ENCODE data around the gene OSBPL2. TPM values are rescaled to one million over a fixed set of nuclear protein-coding genes. Genes with fewer than 3 reads are reported as not detected.

OSBPL2 gene
- total and polyA plus RNA-seq, 4 donors = 9.9 to 19.7 (median 12.3) TPM

DNA sequence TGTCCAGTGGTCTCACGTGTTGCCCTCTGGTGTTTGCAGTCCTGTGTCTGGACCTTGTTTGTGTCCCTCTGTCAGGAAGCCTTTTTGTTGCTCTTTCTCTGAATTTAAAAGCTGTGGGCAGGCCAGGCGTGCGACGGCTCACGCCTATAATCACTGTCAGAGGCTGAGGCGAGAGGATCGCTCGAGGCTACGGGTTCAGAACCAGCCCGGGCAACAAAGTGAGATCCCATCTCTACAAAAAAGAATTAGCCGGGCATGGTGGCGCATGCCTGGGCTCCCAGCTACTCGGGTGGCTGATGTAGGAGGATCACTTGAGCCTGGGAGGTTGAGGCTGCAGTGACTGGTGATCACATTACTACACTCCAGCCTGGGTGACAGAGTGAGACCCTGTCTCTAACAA lies 28.5 kb downstream of the OSBPL2 start:
- Histone ChIP-seq H3K4me3 (ENCODE audit: low read depth in 1 of 3, low read length in 3 of 3) (no peak overlapping the region), H3K36me3 (ENCODE audit: control insufficient read depth in 4 of 4, insufficient read depth in 3 of 4, low read depth in 1 of 4, low read length in 3 of 4) (peaks cover 2 to 38% (median 17%) of the 10 kb centered on the region in 4 donors), H3K27ac (ENCODE audit: low read depth in 1 of 2, low read length in 2 of 2) (no peak overlapping the region), H3K9me3 (ENCODE audit: control insufficient read depth in 4 of 4, low read length in 3 of 4) (no peaks in the 10 kb centered on the region), H3K27me3 (ENCODE audit: control insufficient read depth in 4 of 4, insufficient read depth in 4 of 4, low read length in 3 of 4) (no peaks in the 10 kb centered on the region), H3K4me1 (ENCODE audit: control insufficient read depth in 4 of 4, insufficient read depth in 4 of 4, low read length in 3 of 4) (peaks cover 0 to 6% (median 0%) of the 10 kb centered on the region in 4 donors), H3K9ac (ENCODE audit: low read depth in 1 of 2, low read length in 2 of 2) (no peak overlapping the region)
- TF ChIP-seq, protein P1, sequence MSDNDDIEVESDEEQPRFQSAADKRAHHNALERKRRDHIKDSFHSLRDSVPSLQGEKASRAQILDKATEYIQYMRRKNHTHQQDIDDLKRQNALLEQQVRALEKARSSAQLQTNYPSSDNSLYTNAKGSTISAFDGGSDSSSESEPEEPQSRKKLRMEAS (IDR thresholded peaks at IDR 0.05) = no peak
- TF ChIP-seq FOXA2 (IDR thresholded peaks at IDR 0.05) (no peak), HNF4A (conservative IDR thresholded peaks at IDR 0.05) (no peak)
- WGBS = 96% methylated on average over 13 of the region's 13 CpGs
- no peak for DNase-seq (ENCODE audit: low spot score)

DNA sequence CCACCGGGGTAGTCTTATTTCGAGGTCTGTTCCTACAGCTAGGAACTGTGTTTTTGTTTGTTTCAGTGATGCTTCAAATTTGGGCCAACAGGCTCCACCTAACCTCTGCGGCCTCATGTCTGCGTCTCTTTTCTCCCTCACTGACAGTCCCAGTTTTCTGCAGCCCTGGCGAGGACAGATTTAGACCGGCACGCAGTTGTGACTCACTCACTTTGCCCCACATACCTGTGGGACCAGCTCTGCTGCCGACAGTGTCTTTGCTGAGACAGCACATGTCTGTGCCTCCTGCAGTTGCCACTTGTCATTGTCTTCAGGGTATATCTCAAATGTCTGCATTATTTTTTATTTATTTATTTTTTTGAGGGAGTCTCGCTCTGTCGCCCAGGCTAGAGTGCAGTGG lies 29.2 kb downstream of the OSBPL2 start:
- DNase-seq (ENCODE audit: low spot score) = no peak
- peaks cover 6 to 38% (median 22%) of the 10 kb centered on the region in 4 donors for H3K36me3 ChIP-seq (ENCODE audit: control insufficient read depth in 4 of 4, insufficient read depth in 3 of 4, low read depth in 1 of 4, low read length in 3 of 4)
- peaks cover 0 to 6% (median 0%) of the 10 kb centered on the region in 4 donors for H3K4me1 ChIP-seq (ENCODE audit: control insufficient read depth in 4 of 4, insufficient read depth in 4 of 4, low read length in 3 of 4)
- H3K4me3 ChIP-seq (ENCODE audit: low read depth in 1 of 3, low read length in 3 of 3) = no peak overlapping the region
- WGBS = 94% methylated on average over 10 of the region's 10 CpGs
- TF ChIP-seq YY1 (IDR thresholded peaks at IDR 0.05) (no peak), TAF1 (conservative IDR thresholded peaks at IDR 0.05) (no peak), SP1 (IDR thresholded peaks at IDR 0.05) (no peak), FOXA1 (IDR thresholded peaks at IDR 0.05) (no peak), RXRA (IDR thresholded peaks at IDR 0.05) (no peak), GABPA (IDR thresholded peaks at IDR 0.05 in 1 of 2, conservative IDR thresholded peaks at IDR 0.05 in 1 of 2) (no peak), EGR1 (IDR thresholded peaks at IDR 0.05; ENCODE audit: low read depth in 2 of 2) (no peak)
- no peak overlapping the region for H3K9ac ChIP-seq (ENCODE audit: low read depth in 1 of 2, low read length in 2 of 2)
- H3K9me3 ChIP-seq (ENCODE audit: control insufficient read depth in 4 of 4, low read length in 3 of 4) = no peaks in the 10 kb centered on the region
- no peaks in the 10 kb centered on the region for H3K27me3 ChIP-seq (ENCODE audit: control insufficient read depth in 4 of 4, insufficient read depth in 4 of 4, low read length in 3 of 4)
- no peak overlapping the region for H3K27ac ChIP-seq (ENCODE audit: low read depth in 1 of 2, low read length in 2 of 2)

DNA sequence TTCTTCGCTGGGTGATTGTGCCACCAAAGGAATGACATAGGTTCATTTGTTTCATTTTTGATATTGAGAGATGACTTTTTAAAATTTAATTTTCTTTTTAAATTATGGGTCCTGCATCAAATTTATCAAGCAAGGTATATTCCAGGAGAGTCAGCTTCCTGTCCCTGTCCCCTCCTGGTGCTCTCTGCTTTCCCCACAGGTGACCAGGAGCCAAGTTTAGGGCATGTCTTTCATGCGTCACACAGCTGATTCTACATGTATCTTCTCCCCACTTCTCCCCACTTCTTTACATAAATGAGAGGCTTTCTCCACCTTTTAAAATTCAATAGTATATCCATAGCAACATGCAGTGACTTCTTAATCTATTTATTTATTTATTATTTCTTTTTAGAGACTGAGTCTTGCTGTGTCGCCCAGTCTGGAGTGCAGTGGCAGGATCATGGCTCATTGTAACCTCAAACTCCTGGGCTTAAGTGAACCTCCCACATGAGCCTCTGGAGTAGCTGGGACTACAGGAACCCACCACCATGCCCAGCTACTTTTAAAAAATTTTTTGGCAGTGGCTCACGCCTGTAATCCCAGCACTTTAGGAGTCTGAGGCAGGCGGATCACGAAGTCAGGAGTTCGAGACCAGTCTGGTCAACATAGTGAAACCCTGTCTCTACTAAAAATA lies 30.0 kb downstream of the OSBPL2 start:
- H3K9ac ChIP-seq (ENCODE audit: low read depth in 1 of 2, low read length in 2 of 2) = no peak overlapping the region
- no peak overlapping the region for H3K4me3 ChIP-seq (ENCODE audit: low read depth in 1 of 3, low read length in 3 of 3)
- peaks cover 0 to 6% (median 0%) of the 10 kb centered on the region in 4 donors for H3K4me1 ChIP-seq (ENCODE audit: control insufficient read depth in 4 of 4, insufficient read depth in 4 of 4, low read length in 3 of 4)
- H3K27me3 ChIP-seq (ENCODE audit: control insufficient read depth in 4 of 4, insufficient read depth in 4 of 4, low read length in 3 of 4) = no peaks in the 10 kb centered on the region
- 84% methylated on average over 7 of the region's 7 CpGs for WGBS
- DNase-seq (ENCODE audit: low spot score) = no peak
- no peak overlapping the region for H3K27ac ChIP-seq (ENCODE audit: low read depth in 1 of 2, low read length in 2 of 2)
- H3K36me3 ChIP-seq (ENCODE audit: control insufficient read depth in 4 of 4, insufficient read depth in 3 of 4, low read depth in 1 of 4, low read length in 3 of 4) = peaks cover 10 to 42% (median 26%) of the 10 kb centered on the region in 4 donors
- TF ChIP-seq YY1 (IDR thresholded peaks at IDR 0.05) (no peak), HNF4A (conservative IDR thresholded peaks at IDR 0.05) (no peak), EGR1 (IDR thresholded peaks at IDR 0.05; ENCODE audit: low read depth in 2 of 2) (no peak), HNF4G (IDR thresholded peaks at IDR 0.05) (no peak), GABPA (IDR thresholded peaks at IDR 0.05 in 1 of 2, conservative IDR thresholded peaks at IDR 0.05 in 1 of 2) (no peak), TAF1 (conservative IDR thresholded peaks at IDR 0.05) (no peak), JUND (IDR thresholded peaks at IDR 0.05) (no peak), RAD21 (IDR thresholded peaks at IDR 0.05) (no peak), FOXA1 (IDR thresholded peaks at IDR 0.05) (no peak), RXRA (IDR thresholded peaks at IDR 0.05) (no peak), SP1 (IDR thresholded peaks at IDR 0.05) (no peak)
- TF ChIP-seq, protein P2, sequence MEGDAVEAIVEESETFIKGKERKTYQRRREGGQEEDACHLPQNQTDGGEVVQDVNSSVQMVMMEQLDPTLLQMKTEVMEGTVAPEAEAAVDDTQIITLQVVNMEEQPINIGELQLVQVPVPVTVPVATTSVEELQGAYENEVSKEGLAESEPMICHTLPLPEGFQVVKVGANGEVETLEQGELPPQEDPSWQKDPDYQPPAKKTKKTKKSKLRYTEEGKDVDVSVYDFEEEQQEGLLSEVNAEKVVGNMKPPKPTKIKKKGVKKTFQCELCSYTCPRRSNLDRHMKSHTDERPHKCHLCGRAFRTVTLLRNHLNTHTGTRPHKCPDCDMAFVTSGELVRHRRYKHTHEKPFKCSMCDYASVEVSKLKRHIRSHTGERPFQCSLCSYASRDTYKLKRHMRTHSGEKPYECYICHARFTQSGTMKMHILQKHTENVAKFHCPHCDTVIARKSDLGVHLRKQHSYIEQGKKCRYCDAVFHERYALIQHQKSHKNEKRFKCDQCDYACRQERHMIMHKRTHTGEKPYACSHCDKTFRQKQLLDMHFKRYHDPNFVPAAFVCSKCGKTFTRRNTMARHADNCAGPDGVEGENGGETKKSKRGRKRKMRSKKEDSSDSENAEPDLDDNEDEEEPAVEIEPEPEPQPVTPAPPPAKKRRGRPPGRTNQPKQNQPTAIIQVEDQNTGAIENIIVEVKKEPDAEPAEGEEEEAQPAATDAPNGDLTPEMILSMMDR (IDR thresholded peaks at IDR 0.05; ENCODE audit: low read depth, low read length, missing input control) = no peak
- TF ChIP-seq, protein P3, sequence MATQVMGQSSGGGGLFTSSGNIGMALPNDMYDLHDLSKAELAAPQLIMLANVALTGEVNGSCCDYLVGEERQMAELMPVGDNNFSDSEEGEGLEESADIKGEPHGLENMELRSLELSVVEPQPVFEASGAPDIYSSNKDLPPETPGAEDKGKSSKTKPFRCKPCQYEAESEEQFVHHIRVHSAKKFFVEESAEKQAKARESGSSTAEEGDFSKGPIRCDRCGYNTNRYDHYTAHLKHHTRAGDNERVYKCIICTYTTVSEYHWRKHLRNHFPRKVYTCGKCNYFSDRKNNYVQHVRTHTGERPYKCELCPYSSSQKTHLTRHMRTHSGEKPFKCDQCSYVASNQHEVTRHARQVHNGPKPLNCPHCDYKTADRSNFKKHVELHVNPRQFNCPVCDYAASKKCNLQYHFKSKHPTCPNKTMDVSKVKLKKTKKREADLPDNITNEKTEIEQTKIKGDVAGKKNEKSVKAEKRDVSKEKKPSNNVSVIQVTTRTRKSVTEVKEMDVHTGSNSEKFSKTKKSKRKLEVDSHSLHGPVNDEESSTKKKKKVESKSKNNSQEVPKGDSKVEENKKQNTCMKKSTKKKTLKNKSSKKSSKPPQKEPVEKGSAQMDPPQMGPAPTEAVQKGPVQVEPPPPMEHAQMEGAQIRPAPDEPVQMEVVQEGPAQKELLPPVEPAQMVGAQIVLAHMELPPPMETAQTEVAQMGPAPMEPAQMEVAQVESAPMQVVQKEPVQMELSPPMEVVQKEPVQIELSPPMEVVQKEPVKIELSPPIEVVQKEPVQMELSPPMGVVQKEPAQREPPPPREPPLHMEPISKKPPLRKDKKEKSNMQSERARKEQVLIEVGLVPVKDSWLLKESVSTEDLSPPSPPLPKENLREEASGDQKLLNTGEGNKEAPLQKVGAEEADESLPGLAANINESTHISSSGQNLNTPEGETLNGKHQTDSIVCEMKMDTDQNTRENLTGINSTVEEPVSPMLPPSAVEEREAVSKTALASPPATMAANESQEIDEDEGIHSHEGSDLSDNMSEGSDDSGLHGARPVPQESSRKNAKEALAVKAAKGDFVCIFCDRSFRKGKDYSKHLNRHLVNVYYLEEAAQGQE (IDR thresholded peaks at IDR 0.05) = no peak
- TF ChIP-seq, protein P4, sequence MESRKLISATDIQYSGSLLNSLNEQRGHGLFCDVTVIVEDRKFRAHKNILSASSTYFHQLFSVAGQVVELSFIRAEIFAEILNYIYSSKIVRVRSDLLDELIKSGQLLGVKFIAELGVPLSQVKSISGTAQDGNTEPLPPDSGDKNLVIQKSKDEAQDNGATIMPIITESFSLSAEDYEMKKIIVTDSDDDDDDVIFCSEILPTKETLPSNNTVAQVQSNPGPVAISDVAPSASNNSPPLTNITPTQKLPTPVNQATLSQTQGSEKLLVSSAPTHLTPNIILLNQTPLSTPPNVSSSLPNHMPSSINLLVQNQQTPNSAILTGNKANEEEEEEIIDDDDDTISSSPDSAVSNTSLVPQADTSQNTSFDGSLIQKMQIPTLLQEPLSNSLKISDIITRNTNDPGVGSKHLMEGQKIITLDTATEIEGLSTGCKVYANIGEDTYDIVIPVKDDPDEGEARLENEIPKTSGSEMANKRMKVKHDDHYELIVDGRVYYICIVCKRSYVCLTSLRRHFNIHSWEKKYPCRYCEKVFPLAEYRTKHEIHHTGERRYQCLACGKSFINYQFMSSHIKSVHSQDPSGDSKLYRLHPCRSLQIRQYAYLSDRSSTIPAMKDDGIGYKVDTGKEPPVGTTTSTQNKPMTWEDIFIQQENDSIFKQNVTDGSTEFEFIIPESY (IDR thresholded peaks at IDR 0.05) = no peak
- TF ChIP-seq, protein P5, sequence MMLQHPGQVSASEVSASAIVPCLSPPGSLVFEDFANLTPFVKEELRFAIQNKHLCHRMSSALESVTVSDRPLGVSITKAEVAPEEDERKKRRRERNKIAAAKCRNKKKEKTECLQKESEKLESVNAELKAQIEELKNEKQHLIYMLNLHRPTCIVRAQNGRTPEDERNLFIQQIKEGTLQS (IDR thresholded peaks at IDR 0.05) = no peak
- no peaks in the 10 kb centered on the region for H3K9me3 ChIP-seq (ENCODE audit: control insufficient read depth in 4 of 4, low read length in 3 of 4)

Data from liver (tissue), 9 donors.